ENCODE results near the gene TRMT10C. TPM values are rescaled to one million over a fixed set of nuclear protein-coding genes. Genes with fewer than 3 reads are reported as not detected.

TRMT10C gene
- total RNA-seq, 2 donors from 2014 or later: 41.4 to 41.8 TPM

GRCh38 chr3:101521211-101521701 is 40.4 kb upstream of the TRMT10C start:
- no peak overlapping the region for H3K4me3 Mint-ChIP-seq
- no peaks in the 10 kb centered on the region for H3K27me3 Mint-ChIP-seq (ENCODE audit: insufficient read depth)
- WGBS, 2 experiments (ENCODE audit: insufficient coverage in 1 of 2, insufficient read length in 1 of 2): 90 to 100% methylated on average over 3 to 4 of the region's 4 CpGs
- Histone ChIP-seq H3K36me3 (ENCODE audit: control insufficient read depth, insufficient read depth, low read length) (no peaks in the 10 kb centered on the region), H3K27me3 (ENCODE audit: control insufficient read depth, insufficient read depth, low read length, poor library complexity, severe bottlenecking) (no peaks in the 10 kb centered on the region), H3K9me3 (ENCODE audit: control insufficient read depth, low read length) (peaks cover 13% of the 10 kb centered on the region), H3K4me3 (ENCODE audit: low read length) (no peak overlapping the region), H3K27ac (ENCODE audit: low read depth, low read length) (no peak overlapping the region), H3K9ac (ENCODE audit: extremely low read depth, low read length, poor library complexity, severe bottlenecking) (no peak overlapping the region), H3K4me1 (ENCODE audit: control insufficient read depth, insufficient read depth, low read length) (no peaks in the 10 kb centered on the region)
- no peak overlapping the region for H3K27ac Mint-ChIP-seq
- H3K36me3 Mint-ChIP-seq (ENCODE audit: low read depth): no peaks in the 10 kb centered on the region
- H3K4me1 Mint-ChIP-seq: peaks cover 6% of the 10 kb centered on the region
- peaks cover 11% of the 10 kb centered on the region for H3K9me3 Mint-ChIP-seq
- DNase-seq: no peak
- TF ChIP-seq, protein P1, sequence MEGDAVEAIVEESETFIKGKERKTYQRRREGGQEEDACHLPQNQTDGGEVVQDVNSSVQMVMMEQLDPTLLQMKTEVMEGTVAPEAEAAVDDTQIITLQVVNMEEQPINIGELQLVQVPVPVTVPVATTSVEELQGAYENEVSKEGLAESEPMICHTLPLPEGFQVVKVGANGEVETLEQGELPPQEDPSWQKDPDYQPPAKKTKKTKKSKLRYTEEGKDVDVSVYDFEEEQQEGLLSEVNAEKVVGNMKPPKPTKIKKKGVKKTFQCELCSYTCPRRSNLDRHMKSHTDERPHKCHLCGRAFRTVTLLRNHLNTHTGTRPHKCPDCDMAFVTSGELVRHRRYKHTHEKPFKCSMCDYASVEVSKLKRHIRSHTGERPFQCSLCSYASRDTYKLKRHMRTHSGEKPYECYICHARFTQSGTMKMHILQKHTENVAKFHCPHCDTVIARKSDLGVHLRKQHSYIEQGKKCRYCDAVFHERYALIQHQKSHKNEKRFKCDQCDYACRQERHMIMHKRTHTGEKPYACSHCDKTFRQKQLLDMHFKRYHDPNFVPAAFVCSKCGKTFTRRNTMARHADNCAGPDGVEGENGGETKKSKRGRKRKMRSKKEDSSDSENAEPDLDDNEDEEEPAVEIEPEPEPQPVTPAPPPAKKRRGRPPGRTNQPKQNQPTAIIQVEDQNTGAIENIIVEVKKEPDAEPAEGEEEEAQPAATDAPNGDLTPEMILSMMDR (conservative IDR thresholded peaks at IDR 0.05): no peak

GRCh38 chr3:101527441-101527840 is 34.2 kb upstream of the TRMT10C start:
- H3K4me1 ChIP-seq (ENCODE audit: control insufficient read depth, insufficient read depth, low read length): no peaks in the 10 kb centered on the region
- DNase-seq: no peak
- no peaks in the 10 kb centered on the region for H3K36me3 Mint-ChIP-seq (ENCODE audit: low read depth)
- TF ChIP-seq, protein P1 (conservative IDR thresholded peaks at IDR 0.05): no peak
- H3K4me1 Mint-ChIP-seq: peaks cover 11% of the 10 kb centered on the region
- no peaks in the 10 kb centered on the region for H3K27me3 ChIP-seq (ENCODE audit: control insufficient read depth, insufficient read depth, low read length, poor library complexity, severe bottlenecking)
- WGBS, 2 experiments (ENCODE audit: insufficient coverage in 1 of 2, insufficient read length in 1 of 2): 89 to 92% methylated on average over 2 to 4 of the region's 4 CpGs
- peaks cover 36% of the 10 kb centered on the region for H3K9me3 Mint-ChIP-seq
- no peak overlapping the region for H3K4me3 ChIP-seq (ENCODE audit: low read length)
- H3K27ac Mint-ChIP-seq: no peak overlapping the region
- no peaks in the 10 kb centered on the region for H3K27me3 Mint-ChIP-seq (ENCODE audit: insufficient read depth)
- H3K27ac ChIP-seq (ENCODE audit: low read depth, low read length): no peak overlapping the region
- H3K36me3 ChIP-seq (ENCODE audit: control insufficient read depth, insufficient read depth, low read length): no peaks in the 10 kb centered on the region
- peaks cover 39% of the 10 kb centered on the region for H3K9me3 ChIP-seq (ENCODE audit: control insufficient read depth, low read length)
- H3K9ac ChIP-seq (ENCODE audit: extremely low read depth, low read length, poor library complexity, severe bottlenecking): no peak overlapping the region
- no peak overlapping the region for H3K4me3 Mint-ChIP-seq

DNA sequence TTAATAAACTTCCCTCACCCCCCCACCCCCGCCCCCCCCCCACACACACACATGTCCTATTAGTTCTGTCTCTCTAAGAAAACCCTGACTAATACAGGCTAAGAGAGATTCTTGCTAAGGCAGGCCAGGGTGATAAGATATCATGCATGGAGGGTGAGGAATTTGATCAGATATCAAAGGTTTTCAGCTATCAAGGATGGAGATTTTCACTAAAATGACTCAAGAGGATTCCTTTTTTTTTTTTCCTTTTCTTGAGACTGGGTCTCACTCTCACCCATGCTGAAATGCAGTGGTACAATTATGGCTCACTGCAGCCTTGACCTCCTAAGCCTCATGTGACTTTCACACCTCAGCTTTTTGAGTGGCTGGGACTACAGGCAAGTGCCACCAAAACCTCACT is 33.8 kb upstream of the TRMT10C start:
- Histone ChIP-seq H3K9me3 (ENCODE audit: control insufficient read depth, low read length) (peaks cover 39% of the 10 kb centered on the region), H3K9ac (ENCODE audit: extremely low read depth, low read length, poor library complexity, severe bottlenecking) (no peak overlapping the region), H3K4me1 (ENCODE audit: control insufficient read depth, insufficient read depth, low read length) (no peaks in the 10 kb centered on the region), H3K36me3 (ENCODE audit: control insufficient read depth, insufficient read depth, low read length) (no peaks in the 10 kb centered on the region), H3K4me3 (ENCODE audit: low read length) (peak overlapping the region; percentile 16), H3K27me3 (ENCODE audit: control insufficient read depth, insufficient read depth, low read length, poor library complexity, severe bottlenecking) (no peaks in the 10 kb centered on the region), H3K27ac (ENCODE audit: low read depth, low read length) (no peak overlapping the region)
- H3K27me3 Mint-ChIP-seq (ENCODE audit: insufficient read depth): no peaks in the 10 kb centered on the region
- TF ChIP-seq, protein P1 (conservative IDR thresholded peaks at IDR 0.05): no peak
- DNase-seq: no peak
- H3K9me3 Mint-ChIP-seq: peaks cover 36% of the 10 kb centered on the region
- peaks cover 12% of the 10 kb centered on the region for H3K4me1 Mint-ChIP-seq
- H3K36me3 Mint-ChIP-seq (ENCODE audit: low read depth): no peaks in the 10 kb centered on the region
- WGBS, 2 experiments (ENCODE audit: insufficient coverage in 1 of 2, insufficient read length in 1 of 2): no CpG with 5 or more reads among the region's 1 CpG
- H3K4me3 Mint-ChIP-seq: no peak overlapping the region
- H3K27ac Mint-ChIP-seq: no peak overlapping the region
